Heart left ventricle (tissue), 13 donors: ENCODE data around the gene EXD3.

ENCODE experiments used
- POLR2A ChIP-seq, 2 donors: fragments of 450-650 bp; IDR thresholded peaks; one replicate each; pipeline ENCODE4 v1.6.1; 2017; ENCODE audit warnings: antibody characterized with exemption in 2 of 2, mild to moderate bottlenecking in 2 of 2, moderate library complexity in 2 of 2
- TF ChIP-seq, protein P1 (sequence below), 12 donors: fragments of 200-600 bp; sonication (generic) in 4 of 12; IDR thresholded peaks; one replicate each; pipeline versions ENCODE4 v1.5.0 to v1.8.0; 2018 to 2022; ENCODE audit warnings: antibody characterized with exemption in 12 of 12, mild to moderate bottlenecking in 5 of 12
- donor health status: ischemic (EF 13 %, LVEDD 7.1; RV severe dilation, severe dysfunction).
- donor health status: DM: no; HTN: yes; CAD: no.
- donor health status: DM: no; HTN: no; CAD: no.
- donor health status: ischemic (EF 25% LVEDD 6.9; RV normal size, moderate dysfunction).
- donor health status: ischemic (EF 25% LVEDD 5.7; RV mildly dilated, moderate dysfunction).
- donor health status: ischemic (EF 35%, LVEDD 5.7; RV mildly dilated, moderate dysfunction).
- donor health status: nonischemic (EF 11% LVEDD 7.7; RV severe dilation, severe dysfunction).
- donor health status: DM: yes; HTN: yes; CAD: no.
- donor health status: PGD.
- donor health status: ischemic (EF 29% LVEDD 5.4; RV normal size, mild dysfunction).
- donor health status: nonischemic (EF 23%, LVEDD 6.1; RV moderate dilation, normal function).

DNA sequence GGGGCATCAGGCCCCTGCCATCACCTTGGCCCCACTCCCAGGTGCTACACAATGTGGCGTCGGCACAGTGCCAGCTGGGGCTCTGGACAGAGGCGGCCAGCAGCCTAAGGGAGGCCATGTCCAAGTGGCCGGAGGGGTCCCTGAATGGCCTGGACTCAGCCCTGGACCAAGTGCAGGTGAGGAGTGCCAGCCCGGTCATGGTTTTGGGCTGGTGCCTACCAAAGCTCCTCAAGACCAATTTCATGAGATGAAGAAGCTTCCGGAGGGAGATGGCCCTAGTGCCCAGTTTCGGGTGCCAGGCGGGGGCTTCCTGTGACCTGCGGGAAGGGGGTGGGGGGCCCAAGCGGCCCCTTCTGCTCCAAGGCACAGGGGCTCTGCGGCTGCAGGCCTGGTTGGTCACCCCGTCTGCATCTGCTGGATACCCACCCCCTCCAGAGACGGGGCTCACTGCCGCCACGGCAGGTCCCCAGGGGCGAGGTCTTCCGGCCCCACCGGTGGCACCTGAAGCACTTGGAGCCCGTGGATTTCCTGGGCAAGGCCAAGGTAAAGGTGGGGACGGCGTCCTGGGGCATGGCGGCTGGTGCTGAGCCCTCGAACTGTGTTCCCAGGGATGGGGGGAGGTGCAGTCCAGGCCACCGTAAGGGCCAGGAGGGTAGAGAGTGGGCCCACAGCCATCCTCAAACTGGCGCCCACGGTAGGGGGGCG lies 6.0 kb upstream of the EXD3 start:
- TF ChIP-seq, protein P1, sequence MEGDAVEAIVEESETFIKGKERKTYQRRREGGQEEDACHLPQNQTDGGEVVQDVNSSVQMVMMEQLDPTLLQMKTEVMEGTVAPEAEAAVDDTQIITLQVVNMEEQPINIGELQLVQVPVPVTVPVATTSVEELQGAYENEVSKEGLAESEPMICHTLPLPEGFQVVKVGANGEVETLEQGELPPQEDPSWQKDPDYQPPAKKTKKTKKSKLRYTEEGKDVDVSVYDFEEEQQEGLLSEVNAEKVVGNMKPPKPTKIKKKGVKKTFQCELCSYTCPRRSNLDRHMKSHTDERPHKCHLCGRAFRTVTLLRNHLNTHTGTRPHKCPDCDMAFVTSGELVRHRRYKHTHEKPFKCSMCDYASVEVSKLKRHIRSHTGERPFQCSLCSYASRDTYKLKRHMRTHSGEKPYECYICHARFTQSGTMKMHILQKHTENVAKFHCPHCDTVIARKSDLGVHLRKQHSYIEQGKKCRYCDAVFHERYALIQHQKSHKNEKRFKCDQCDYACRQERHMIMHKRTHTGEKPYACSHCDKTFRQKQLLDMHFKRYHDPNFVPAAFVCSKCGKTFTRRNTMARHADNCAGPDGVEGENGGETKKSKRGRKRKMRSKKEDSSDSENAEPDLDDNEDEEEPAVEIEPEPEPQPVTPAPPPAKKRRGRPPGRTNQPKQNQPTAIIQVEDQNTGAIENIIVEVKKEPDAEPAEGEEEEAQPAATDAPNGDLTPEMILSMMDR (IDR thresholded peaks at IDR 0.05), result no peak
- TF ChIP-seq POLR2A (IDR thresholded peaks at IDR 0.05), result no peak
